Lower lobe of right lung (tissue), 2 donors: ENCODE results near the gene TFF1. TPM values are rescaled to one million over a fixed set of nuclear protein-coding genes. Genes with fewer than 3 reads are reported as not detected.

Experiments used
- ATAC-seq, 2 donors: fragments of 200-7000 bp; cut with Tn5 transposase; one replicate each; pipeline ENCODE4 v1.9.1; 2020 to 2022; ENCODE audit warnings: mild to moderate bottlenecking in 2 of 2, moderate library complexity in 2 of 2
- DNase-seq: peaks from one replicate; pipeline ENCODE4 v3.0.0-alpha.2; 2020
- H3K27ac ChIP-seq: fragments of 200-600 bp; one replicate; pipeline ENCODE4 v1.8.0; 2022
- H3K27me3 ChIP-seq: fragments of 200-600 bp; one replicate; pipeline ENCODE4 v1.8.0; 2022; ENCODE audit warnings: low read depth
- H3K36me3 ChIP-seq: fragments of 200-600 bp; one replicate; pipeline ENCODE4 v1.8.0; 2022; ENCODE audit warnings: mild to moderate bottlenecking
- H3K4me1 ChIP-seq: fragments of 200-600 bp; one replicate; pipeline ENCODE4 v1.8.0; 2022
- H3K4me3 ChIP-seq: fragments of 200-600 bp; one replicate; pipeline ENCODE4 v1.8.0; 2022; ENCODE audit warnings: mild to moderate bottlenecking
- H3K9me3 ChIP-seq: fragments of 200-600 bp; one replicate; pipeline ENCODE4 v1.8.0; 2022
- intact Hi-C: fragments of 100-400 bp; cut with DNase I; formaldehyde crosslinking; loops from one replicate; pipeline ENCODE4 v1.11.0; 2022
- total RNA-seq: library from RNA; stranded (reverse); fragmentation: NEBNext Ultra II Directional; extraction: Animal tissue kit (Norgen Biotek cat#: 25700); gene quantifications from one replicate; pipeline ENCODE4 v1.2.1, GENCODE V29; 2021
- TF ChIP-seq, protein P1 (sequence below): fragments of 200-600 bp; IDR thresholded peaks from one replicate; pipeline ENCODE4 v1.8.0; 2022; ENCODE audit warnings: antibody characterized with exemption, mild to moderate bottlenecking
- donor health status: DM: no; HTN: yes; CAD: no; lungs with severe emphysema.

Gene TFF1
- total RNA-seq, 1 donor from 2014 or later: not detected

DNA sequence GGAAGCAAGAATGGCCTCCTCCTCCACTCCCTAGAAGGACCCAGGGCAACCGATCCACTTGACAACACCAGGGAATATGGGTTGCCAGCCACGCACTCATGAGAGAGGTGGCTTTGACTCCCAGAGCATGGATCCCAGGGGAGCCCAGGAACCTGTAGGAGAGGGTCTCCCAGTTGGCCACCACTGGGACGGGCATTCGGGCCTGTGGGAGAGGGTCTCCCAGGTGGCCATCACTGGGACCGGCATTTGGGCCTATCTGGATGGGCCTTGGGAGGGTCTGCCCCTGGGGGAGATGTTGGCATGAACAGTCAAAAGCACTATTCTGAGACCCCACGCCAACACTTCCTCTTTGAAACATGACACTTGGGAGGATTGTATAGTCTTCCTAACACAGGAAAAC lies 565 bp downstream of the TFF1 start:
- no peak overlapping the region for H3K27ac ChIP-seq
- intact Hi-C loops: no loop called here

DNA sequence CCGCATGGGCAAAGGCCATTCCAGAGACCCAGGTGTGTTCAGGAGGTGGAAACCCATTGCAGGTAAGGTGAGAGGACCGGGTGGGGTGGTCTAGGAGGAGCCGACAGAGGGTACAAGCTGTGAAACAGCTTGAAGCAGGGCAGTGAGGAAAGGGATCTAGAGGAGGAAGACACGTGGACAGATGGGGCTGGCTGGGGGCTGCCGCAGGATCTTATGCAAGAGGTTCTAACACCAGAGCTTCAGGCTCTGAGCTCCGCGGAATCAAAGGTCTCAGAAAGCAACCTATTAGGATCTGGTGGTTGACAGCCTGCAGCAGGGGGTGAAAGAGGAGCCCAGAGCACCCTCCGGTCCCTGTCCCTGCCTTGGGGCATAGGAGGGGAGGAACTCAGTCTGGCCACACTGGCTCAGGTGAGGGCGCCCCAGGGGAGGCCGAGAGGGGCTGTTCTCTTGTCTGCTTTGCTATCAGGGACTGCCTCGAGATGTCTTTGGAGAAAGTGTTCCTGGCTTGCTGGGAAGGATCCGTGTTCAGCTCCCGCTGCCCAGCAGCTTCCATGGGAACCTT lies 1.9 kb downstream of the TFF1 start:
- Histone ChIP-seq H3K4me1 (no peaks in the 10 kb centered on the region), H3K4me3 (no peak overlapping the region), H3K36me3 (no peaks in the 10 kb centered on the region), H3K27ac (no peak overlapping the region), H3K27me3 (peaks cover 16% of the 10 kb centered on the region), H3K9me3 (peaks cover 3% of the 10 kb centered on the region)
- DNase-seq: no peak
- TF ChIP-seq, protein P1, sequence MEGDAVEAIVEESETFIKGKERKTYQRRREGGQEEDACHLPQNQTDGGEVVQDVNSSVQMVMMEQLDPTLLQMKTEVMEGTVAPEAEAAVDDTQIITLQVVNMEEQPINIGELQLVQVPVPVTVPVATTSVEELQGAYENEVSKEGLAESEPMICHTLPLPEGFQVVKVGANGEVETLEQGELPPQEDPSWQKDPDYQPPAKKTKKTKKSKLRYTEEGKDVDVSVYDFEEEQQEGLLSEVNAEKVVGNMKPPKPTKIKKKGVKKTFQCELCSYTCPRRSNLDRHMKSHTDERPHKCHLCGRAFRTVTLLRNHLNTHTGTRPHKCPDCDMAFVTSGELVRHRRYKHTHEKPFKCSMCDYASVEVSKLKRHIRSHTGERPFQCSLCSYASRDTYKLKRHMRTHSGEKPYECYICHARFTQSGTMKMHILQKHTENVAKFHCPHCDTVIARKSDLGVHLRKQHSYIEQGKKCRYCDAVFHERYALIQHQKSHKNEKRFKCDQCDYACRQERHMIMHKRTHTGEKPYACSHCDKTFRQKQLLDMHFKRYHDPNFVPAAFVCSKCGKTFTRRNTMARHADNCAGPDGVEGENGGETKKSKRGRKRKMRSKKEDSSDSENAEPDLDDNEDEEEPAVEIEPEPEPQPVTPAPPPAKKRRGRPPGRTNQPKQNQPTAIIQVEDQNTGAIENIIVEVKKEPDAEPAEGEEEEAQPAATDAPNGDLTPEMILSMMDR: no peak
- intact Hi-C loops: no loop called here
- no peak for ATAC-seq

More for the DNA sequence above, 565 bp downstream of the TFF1 start:
- Histone ChIP-seq H3K27me3 (peaks cover 16% of the 10 kb centered on the region), H3K4me1 (no peaks in the 10 kb centered on the region), H3K36me3 (no peaks in the 10 kb centered on the region), H3K9me3 (no peaks in the 10 kb centered on the region), H3K4me3 (no peak overlapping the region)
- TF ChIP-seq, protein P1: no peak
- ATAC-seq: no peak
- DNase-seq: no peak

DNA sequence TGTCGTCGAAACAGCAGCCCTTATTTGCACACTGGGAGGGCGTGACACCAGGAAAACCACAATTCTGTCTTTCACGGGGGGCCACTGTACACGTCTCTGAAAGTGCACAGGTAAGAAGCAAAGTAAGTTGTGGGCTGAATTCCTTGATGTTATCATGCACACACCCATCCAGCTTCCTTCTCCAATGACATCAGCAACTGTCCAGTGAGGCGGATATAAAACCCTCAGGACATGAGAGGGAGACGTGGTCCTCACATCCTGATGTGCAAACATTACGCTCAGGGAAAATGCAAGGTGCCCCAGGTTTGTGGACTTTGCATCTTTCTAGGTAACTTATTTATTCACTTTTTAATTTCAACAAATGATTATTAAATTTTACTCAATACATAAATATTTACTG lies 3.0 kb downstream of the TFF1 start:
- DNase-seq (no peak), ATAC-seq (no peak)
- no peak overlapping the region for H3K4me3 ChIP-seq
- TF ChIP-seq, protein P1: no peak
- intact Hi-C loops: no loop called here
- H3K27me3 ChIP-seq: peaks cover 15% of the 10 kb centered on the region
- no peak overlapping the region for H3K27ac ChIP-seq
- H3K36me3 ChIP-seq: no peaks in the 10 kb centered on the region
- H3K9me3 ChIP-seq: peaks cover 3% of the 10 kb centered on the region
- H3K4me1 ChIP-seq: no peaks in the 10 kb centered on the region

DNA sequence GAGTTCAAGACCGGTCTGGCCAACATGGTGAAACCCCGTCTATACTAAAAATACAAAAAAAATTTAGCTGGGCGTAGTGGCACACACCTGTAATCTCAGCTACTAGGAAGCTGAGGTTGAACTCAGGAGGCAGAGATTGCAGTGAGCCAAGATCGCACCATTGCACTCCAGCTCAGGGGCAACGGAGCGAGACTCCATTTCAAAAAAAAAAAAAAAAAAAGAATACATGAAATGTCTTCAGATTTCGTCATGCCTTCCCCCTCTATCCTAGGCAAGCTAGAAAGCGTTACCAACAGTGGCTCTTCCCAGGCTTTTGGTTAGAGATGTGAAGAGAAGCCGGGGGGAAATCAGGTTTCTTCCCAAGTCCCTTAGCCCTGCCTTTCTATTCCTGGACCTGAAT lies 3.6 kb downstream of the TFF1 start:
- intact Hi-C loops: no loop called here
- no peak for DNase-seq
- Histone ChIP-seq H3K9me3 (peaks cover 3% of the 10 kb centered on the region), H3K4me1 (no peaks in the 10 kb centered on the region), H3K36me3 (no peaks in the 10 kb centered on the region), H3K27ac (no peak overlapping the region), H3K4me3 (no peak overlapping the region), H3K27me3 (peaks cover 12% of the 10 kb centered on the region)
- TF ChIP-seq, protein P1: no peak
- no peak for ATAC-seq

DNA sequence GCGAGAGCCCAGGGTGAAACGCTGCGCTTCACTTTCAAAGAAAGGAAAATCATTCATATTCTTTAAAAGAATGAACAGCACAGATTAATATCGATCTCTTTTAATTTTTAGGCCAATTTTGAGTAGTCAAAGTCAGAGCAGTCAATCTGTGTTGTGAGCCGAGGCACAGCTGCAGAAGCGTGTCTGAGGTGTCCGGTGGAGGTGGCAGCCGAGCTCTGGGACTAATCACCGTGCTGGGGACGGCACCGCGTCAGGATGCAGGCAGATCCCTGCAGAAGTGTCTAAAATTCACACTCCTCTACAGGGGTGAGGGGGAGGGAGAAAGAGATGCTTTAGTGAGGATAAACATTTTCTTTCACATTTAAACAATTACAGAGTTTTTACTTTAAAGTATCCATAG lies 4.1 kb downstream of the TFF1 start:
- ATAC-seq (no peak), DNase-seq (no peak)
- Histone ChIP-seq H3K4me1 (no peaks in the 10 kb centered on the region), H3K9me3 (peaks cover 3% of the 10 kb centered on the region), H3K27ac (no peak overlapping the region), H3K4me3 (no peak overlapping the region), H3K36me3 (no peaks in the 10 kb centered on the region), H3K27me3 (peaks cover 14% of the 10 kb centered on the region)
- TF ChIP-seq, protein P1: no peak
- intact Hi-C loops: no loop called here
